SK-N-MC (cell line): Measurements from ENCODE around the gene FAIM.

Experiments used
- EZH2 ChIP-seq: fragments of 200-600 bp; sonication (generic); IDR thresholded peaks from one replicate; pipeline ENCODE4 v1.6.1; 2017; ENCODE audit warnings: antibody characterized with exemption
- FOXP2 ChIP-seq: optimal IDR thresholded peaks from 2 replicates; pipeline ENCODE3; 2011; ENCODE audit warnings: mild to moderate bottlenecking, moderate library complexity; ENCODE audit not compliant: insufficient read depth; ENCODE audit errors: extremely low read length, control extremely low read depth
- POLR2AphosphoS5 ChIP-seq: IDR thresholded peaks from 2 replicates; pipeline ENCODE4 v1.6.1; 2012; ENCODE audit warnings: mild to moderate bottlenecking, low read depth, low read length, borderline replicate concordance

DNA sequence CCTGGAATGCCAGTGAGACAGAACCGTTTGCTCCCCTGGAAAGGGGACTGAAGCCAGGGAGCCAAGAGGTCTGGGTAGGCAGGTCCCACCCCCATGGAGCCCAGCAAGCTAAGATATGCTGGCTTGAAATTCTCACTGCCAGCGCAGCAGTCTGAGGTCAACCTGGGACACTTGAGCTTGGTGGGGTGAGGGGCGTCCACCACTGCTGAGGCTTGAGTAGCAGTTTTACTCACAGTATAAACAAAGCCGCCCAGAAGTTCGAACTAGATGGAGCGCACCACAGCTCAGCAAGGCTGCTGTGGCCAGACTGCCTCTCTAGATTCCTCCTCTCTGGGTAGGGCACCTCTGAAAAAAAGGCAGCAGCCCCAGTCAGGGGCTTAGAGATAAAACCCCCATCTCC, 48.1 kb upstream of the FAIM start:
- TF ChIP-seq EZH2 (no peak), POLR2AphosphoS5 (no peak), FOXP2 (no peak)
